Heart left ventricle (tissue), 13 donors: ENCODE data around the gene PRTG.

Experiments used
- CTCF ChIP-seq, 12 donors: fragments of 200-600 bp; sonication (generic) in 4 of 12; IDR thresholded peaks; one replicate each; pipeline versions ENCODE4 v1.5.0 to v1.8.0; 2018 to 2022; ENCODE audit warnings: antibody characterized with exemption in 12 of 12, mild to moderate bottlenecking in 5 of 12
- POLR2A ChIP-seq, 2 donors: fragments of 450-650 bp; IDR thresholded peaks; one replicate each; pipeline ENCODE4 v1.6.1; 2017; ENCODE audit warnings: antibody characterized with exemption in 2 of 2, mild to moderate bottlenecking in 2 of 2, moderate library complexity in 2 of 2
- donor health status: ischemic (EF 13 %, LVEDD 7.1; RV severe dilation, severe dysfunction).
- donor health status: DM: no; HTN: yes; CAD: no.
- donor health status: DM: no; HTN: no; CAD: no.
- donor health status: ischemic (EF 25% LVEDD 6.9; RV normal size, moderate dysfunction).
- donor health status: ischemic (EF 25% LVEDD 5.7; RV mildly dilated, moderate dysfunction).
- donor health status: ischemic (EF 35%, LVEDD 5.7; RV mildly dilated, moderate dysfunction).
- donor health status: nonischemic (EF 11% LVEDD 7.7; RV severe dilation, severe dysfunction).
- donor health status: DM: yes; HTN: yes; CAD: no.
- donor health status: PGD.
- donor health status: ischemic (EF 29% LVEDD 5.4; RV normal size, mild dysfunction).
- donor health status: nonischemic (EF 23%, LVEDD 6.1; RV moderate dilation, normal function).

- TF ChIP-seq CTCF (IDR thresholded peaks at IDR 0.05), result peak in 1 of 12 donors; percentile 21
- no peak for TF ChIP-seq POLR2A (IDR thresholded peaks at IDR 0.05)
These were observed 987 bp downstream of the PRTG start for GRCh38 chr15:55741833-55742497.
